IPS-NIHi7 (cell line): Measurements from ENCODE around the gene HNRNPDL.
A peak's percentile ranks its signal among the peaks of the same experiment; 100 is the strongest.
"Not testable (repeated sequence)": the region's sequence is repeated elsewhere in the genome, so short reads cannot be mapped to it uniquely, and the experiment has no call there.

ENCODE experiments used
- DNase-seq: peaks from one replicate; pipeline ENCODE4 v3.0.0; 2012; ENCODE audit warnings: mixed read lengths; ENCODE audit errors: extremely low spot score

The HNRNPDL gene

GRCh38 chr4:82432596-82432995 is 2.3 kb upstream of the HNRNPDL start:
- no peak for DNase-seq

- DNase-seq, result no peak
Measured at GRCh38 chr4:82431831-82432230, 1.6 kb upstream of the HNRNPDL start.

- peak; percentile 31 for DNase-seq
Measured at GRCh38 chr4:82430964-82431745, 893 bp upstream of the HNRNPDL start.

GRCh38 chr4:82429728-82430192 is 502 bp downstream of the HNRNPDL start:
- no peak for DNase-seq

GRCh38 chr4:82428969-82429727 is 1.1 kb downstream of the HNRNPDL start:
- DNase-seq, result peak; percentile 93

GRCh38 chr4:82428526-82428968 is 1.7 kb downstream of the HNRNPDL start:
- DNase-seq, result no peak

GRCh38 chr4:82425478-82425877 is 4.8 kb downstream of the HNRNPDL start:
- no peak for DNase-seq

GRCh38 chr4:82423245-82424054 is 6.8 kb downstream of the HNRNPDL start:
- no peak for DNase-seq

GRCh38 chr4:82422616-82423015 is 7.6 kb downstream of the HNRNPDL start:
- no peak for DNase-seq

GRCh38 chr4:82421796-82422560 is 8.3 kb downstream of the HNRNPDL start:
- DNase-seq, result no peak

GRCh38 chr4:82419451-82419850 is 10.8 kb downstream of the HNRNPDL start:
- no peak for DNase-seq

- no peak for DNase-seq
Measured at GRCh38 chr4:82415922-82416365, 14.3 kb downstream of the HNRNPDL start.

- DNase-seq, result not testable (repeated sequence)
Measured at GRCh38 chr4:82415061-82415460, 15.2 kb downstream of the HNRNPDL start.

GRCh38 chr4:82403725-82404124 is 26.5 kb downstream of the HNRNPDL start:
- no peak for DNase-seq

GRCh38 chr4:82402196-82402775 is 28.0 kb downstream of the HNRNPDL start:
- DNase-seq, result no peak

- no peak for DNase-seq
Measured at GRCh38 chr4:82401600-82401999, 28.7 kb downstream of the HNRNPDL start.

- DNase-seq, result no peak
Measured at GRCh38 chr4:82398263-82398662, 32.0 kb downstream of the HNRNPDL start.

- DNase-seq, result no peak
Measured at GRCh38 chr4:82397527-82397926, 32.7 kb downstream of the HNRNPDL start.

GRCh38 chr4:82394896-82395295 is 35.4 kb downstream of the HNRNPDL start:
- DNase-seq, result no peak

GRCh38 chr4:82390061-82390460 is 40.2 kb downstream of the HNRNPDL start:
- DNase-seq, result not testable (repeated sequence)

- no peak for DNase-seq
Measured at GRCh38 chr4:82388405-82388804, 41.9 kb downstream of the HNRNPDL start.
